ENCODE data around the gene MARCHF3. TPM values are rescaled to one million over a fixed set of nuclear protein-coding genes. Genes with fewer than 3 reads are reported as not detected.

Gene MARCHF3
- total and polyA plus RNA-seq, 2 of the 13 experiments (the other 11 are each of a cell fraction or from before 2014, with no cell fraction given) = 4.8 to 11.9 TPM

GRCh38 chr5:126982926-126983873 is 47.2 kb downstream of the MARCHF3 start:
- intact Hi-C loops (cut with micrococcal nuclease; ENCODE audit: unreplicated experiment) (no loop called here), in situ Hi-C loops (cut with HindIII; ENCODE audit: extremely low pct_ligation_motif_present, low pct_unique_long_range_greater_than_20kb) (no loop called here)
- H3K4me1 ChIP-seq (ENCODE audit: insufficient read depth, low read length) = peaks cover 3% of the 10 kb centered on the region; the same call in 1 of the 2 replicates
- H3K9ac ChIP-seq (ENCODE audit: insufficient read depth, low read depth, low read length) = no peak overlapping the region
- DNase-seq (ENCODE audit: low spot score) (no peak), ATAC-seq (no peak), FAIRE-seq (no peak)
- H3K4me3 ChIP-seq (replicated peaks in 1 of 3; ENCODE audit: insufficient read depth in 1 of 3, low read depth in 2 of 3, low read length in 3 of 3) = no peak overlapping the region
- H3K27ac ChIP-seq (ENCODE audit: extremely low read length, insufficient read depth, low read length) = no peak overlapping the region
- TF ChIP-seq MED1 (CRISPR knock-in tag; IDR thresholded peaks at IDR 0.05) (no peak), ZNF552 (CRISPR knock-in tag; IDR thresholded peaks at IDR 0.05; ENCODE audit: borderline replicate concordance) (no peak), ZNF652 (CRISPR knock-in tag; IDR thresholded peaks at IDR 0.05; ENCODE audit: borderline replicate concordance, low read depth) (no peak), ZBTB2 (CRISPR knock-in tag; IDR thresholded peaks at IDR 0.05; ENCODE audit: low read depth) (no peak), ZNF207 (IDR thresholded peaks at IDR 0.05; ENCODE audit: borderline replicate concordance) (no peak), MIER3 (CRISPR knock-in tag; IDR thresholded peaks at IDR 0.05; ENCODE audit: borderline replicate concordance) (no peak), ZNF431 (CRISPR knock-in tag; IDR thresholded peaks at IDR 0.05; ENCODE audit: borderline replicate concordance, low read depth) (no peak), TBX2 (CRISPR knock-in tag; IDR thresholded peaks at IDR 0.05; ENCODE audit: borderline replicate concordance) (no peak), RBFOX2 (IDR thresholded peaks at IDR 0.05; ENCODE audit: low read depth, low read length) (no peak)
- TF ChIP-seq, protein P1, sequence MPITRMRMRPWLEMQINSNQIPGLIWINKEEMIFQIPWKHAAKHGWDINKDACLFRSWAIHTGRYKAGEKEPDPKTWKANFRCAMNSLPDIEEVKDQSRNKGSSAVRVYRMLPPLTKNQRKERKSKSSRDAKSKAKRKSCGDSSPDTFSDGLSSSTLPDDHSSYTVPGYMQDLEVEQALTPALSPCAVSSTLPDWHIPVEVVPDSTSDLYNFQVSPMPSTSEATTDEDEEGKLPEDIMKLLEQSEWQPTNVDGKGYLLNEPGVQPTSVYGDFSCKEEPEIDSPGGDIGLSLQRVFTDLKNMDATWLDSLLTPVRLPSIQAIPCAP (CRISPR knock-in tag; IDR thresholded peaks at IDR 0.05; ENCODE audit: low read depth) = no peak
- TF ChIP-seq, protein P2, sequence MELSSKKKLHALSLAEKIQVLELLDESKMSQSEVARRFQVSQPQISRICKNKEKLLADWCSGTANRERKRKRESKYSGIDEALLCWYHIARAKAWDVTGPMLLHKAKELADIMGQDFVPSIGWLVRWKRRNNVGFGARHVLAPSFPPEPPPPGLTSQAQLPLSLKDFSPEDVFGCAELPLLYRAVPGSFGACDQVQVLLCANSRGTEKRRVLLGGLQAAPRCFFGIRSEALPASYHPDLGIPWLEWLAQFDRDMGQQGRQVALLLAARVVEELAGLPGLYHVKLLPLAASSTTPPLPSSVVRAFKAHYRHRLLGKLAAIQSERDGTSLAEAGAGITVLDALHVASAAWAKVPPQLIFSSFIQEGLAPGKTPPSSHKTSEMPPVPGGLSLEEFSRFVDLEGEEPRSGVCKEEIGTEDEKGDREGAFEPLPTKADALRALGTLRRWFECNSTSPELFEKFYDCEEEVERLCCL (CRISPR knock-in tag; IDR thresholded peaks at IDR 0.05; ENCODE audit: borderline replicate concordance) = no peak
- whole genome bisulfite sequencing (ENCODE audit: low lambda C conversion rate) = 98% methylated on average over 8 of the region's 12 CpGs
- no peak overlapping the region for H3K4me2 ChIP-seq (ENCODE audit: low read depth, low read length)
- no peaks in the 10 kb centered on the region for H3K27me3 ChIP-seq (ENCODE audit: control insufficient read depth in 1 of 2, insufficient read depth in 2 of 2, low read length in 2 of 2)
- no peaks in the 10 kb centered on the region for H3K9me3 ChIP-seq (ENCODE audit: low read length)
- ChIA-PET POLR2A (no interaction called here), CTCF (ENCODE audit: low intra/inter-chr PET ratio, low total read pairs) (no interaction called here)
- no peaks in the 10 kb centered on the region for H3K79me2 ChIP-seq (ENCODE audit: insufficient read depth, low read length)
- no TSS peak for BruUV-seq (replicated peaks)
- no peaks in the 10 kb centered on the region for H4K20me1 ChIP-seq (ENCODE audit: insufficient read depth, low read length)
- H2AFZ ChIP-seq (ENCODE audit: low read length) = no peak overlapping the region
- no peaks in the 10 kb centered on the region for H3K36me3 ChIP-seq (replicated peaks in 1 of 2; ENCODE audit: control insufficient read depth in 1 of 2, insufficient read depth in 2 of 2, low read length in 2 of 2)
